Stimulated activated CD4-positive, alpha-beta T cell treated with anti-CD3 and anti-CD28 coated beads, TNF-alpha, amount 100 ng/mL, for 24 hours (primary cell): ENCODE results near the gene SCUBE2.
"Not testable (repeated sequence)": the region's sequence is repeated elsewhere in the genome, so short reads cannot be mapped to it uniquely, and the experiment has no call there.

Experiments
- DNase-seq, 3 experiments: peaks; one replicate each; pipeline ENCODE4 v3.0.0-alpha.2; 2020; ENCODE audit warnings: low read depth in 3 of 3

SCUBE2 gene

DNA sequence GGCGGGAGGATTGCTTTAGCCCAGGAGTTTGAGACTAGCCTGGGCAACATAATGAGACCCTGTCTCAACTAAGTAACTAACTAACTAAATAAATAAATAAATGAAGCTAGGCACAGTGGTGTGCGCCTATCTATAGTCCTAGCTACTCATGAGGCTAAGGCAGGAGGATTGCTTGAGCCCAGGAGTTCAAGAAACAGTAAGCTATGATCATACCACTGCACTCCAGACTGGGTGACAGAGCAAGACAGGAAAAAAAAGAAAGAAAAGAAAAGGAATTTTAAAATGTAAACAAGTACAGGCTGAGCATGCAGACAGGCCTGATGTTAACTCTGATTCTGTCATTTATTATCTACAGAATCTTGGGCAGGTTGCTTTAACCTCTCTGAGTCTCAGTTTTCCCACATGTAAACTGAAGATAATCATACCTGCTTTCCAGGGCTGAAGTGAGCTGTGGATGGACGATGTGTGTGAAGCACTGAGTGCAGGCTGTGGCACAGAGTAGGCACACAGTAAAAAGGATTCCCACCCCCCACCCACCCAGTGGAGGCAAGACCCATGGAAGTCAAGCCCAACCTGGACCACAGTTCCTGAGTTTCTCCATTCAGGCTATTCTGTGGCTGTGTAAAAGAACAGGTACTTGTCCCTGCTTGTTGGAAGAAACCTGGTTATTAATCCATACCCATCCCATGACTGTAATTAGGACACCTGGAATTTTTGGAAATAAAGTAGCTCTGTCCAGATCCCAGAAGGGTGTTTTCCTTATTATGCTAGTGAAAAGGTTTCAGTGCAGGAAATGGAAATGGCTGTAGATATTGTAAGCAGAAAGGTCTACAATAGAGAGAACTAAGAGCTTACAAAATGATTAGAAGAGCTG is 18.7 kb upstream of the SCUBE2 start:
- no peak for DNase-seq

DNA sequence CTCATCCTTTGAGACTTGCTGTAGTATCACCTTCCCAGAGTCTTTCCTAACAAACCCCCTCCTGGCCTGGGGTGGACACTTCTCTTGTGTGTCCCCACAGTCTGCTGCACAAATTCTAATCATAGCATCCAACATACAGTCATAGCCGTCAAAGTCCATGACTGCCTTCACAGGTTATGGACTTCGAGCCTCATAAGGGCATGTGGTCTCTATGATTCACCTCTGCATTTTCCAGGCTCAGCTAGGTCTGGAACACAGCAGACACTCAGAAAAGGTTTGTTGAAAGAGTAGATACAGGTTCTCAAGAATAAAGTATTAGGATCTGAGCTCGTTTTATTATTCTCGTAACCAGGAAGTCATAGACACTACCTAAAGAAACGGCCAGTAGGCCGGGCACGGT is 13.2 kb upstream of the SCUBE2 start:
- DNase-seq, result no peak

DNA sequence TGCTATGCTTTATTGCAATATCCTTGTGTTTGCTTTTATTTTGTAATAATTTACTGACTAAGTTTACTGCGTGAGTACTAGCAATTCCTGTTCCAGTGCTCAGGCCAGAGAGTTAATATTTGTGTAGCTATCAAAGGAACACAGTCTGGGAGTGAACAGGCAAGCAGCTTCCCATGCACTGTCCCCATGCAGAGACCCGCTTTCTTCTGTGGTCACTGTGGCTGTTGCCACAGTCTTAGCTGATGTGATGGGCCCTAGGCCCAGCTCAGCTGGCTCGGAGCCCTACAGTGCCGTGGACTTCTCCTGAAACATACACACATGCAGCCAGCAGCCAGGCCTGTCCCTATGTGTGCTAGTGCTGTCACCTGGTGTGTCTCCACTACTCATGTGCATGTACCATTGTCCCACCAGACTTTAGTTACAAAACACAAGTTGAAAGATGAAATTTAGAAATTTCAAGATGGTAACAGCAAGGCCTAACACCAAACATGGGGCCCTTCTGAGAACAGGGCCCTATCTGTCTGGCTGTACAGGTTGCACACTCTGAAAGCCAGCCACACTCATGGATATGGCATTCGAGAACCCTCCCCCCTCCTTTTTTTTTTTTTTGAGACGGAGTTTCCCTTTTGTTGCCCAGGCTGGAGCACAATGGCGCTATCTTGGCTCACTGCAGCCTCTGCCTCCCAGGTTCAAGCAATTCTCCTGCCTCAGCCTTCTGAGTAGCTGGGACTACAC is 12.3 kb upstream of the SCUBE2 start:
- DNase-seq, result no peak

DNA sequence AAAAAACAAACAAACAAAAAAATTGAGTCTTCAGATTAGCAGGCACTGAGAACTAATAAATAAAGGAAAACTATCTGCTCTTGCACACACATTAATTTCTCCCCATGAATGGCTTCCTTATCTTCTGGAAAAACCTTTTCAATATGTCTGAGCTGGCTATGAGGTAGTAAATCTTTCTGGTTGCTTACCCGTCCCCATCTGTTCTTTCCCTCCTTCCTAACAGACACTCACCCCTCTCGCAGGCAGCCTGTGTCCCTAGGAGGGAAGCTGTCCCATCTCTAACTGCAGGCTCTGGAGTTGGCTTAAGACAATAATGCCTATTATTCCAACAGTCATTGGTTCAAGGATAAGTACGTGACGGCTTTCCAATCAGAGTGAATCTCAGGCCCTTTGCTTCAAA is 8.2 kb upstream of the SCUBE2 start:
- DNase-seq, result no peak

DNA sequence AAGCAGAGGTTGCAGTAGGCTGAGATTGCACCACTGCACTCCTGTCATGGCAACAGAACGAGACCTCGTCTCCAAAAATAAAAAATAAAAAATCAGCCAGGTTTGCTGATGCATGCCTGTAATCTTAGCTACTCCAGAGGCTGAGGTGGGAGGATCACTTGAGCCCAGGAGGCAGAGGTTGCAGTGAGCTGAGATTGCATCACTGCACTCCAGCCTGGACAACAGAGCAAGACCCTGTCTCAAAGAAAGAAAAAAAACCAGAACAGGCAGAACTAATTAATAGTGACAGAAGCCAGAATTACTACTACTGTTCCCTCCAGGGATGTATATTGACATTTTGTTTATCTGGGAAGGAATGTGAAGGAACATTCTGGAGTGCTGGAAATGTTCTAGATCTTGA is 7.1 kb upstream of the SCUBE2 start:
- not testable (repeated sequence) for DNase-seq

DNA sequence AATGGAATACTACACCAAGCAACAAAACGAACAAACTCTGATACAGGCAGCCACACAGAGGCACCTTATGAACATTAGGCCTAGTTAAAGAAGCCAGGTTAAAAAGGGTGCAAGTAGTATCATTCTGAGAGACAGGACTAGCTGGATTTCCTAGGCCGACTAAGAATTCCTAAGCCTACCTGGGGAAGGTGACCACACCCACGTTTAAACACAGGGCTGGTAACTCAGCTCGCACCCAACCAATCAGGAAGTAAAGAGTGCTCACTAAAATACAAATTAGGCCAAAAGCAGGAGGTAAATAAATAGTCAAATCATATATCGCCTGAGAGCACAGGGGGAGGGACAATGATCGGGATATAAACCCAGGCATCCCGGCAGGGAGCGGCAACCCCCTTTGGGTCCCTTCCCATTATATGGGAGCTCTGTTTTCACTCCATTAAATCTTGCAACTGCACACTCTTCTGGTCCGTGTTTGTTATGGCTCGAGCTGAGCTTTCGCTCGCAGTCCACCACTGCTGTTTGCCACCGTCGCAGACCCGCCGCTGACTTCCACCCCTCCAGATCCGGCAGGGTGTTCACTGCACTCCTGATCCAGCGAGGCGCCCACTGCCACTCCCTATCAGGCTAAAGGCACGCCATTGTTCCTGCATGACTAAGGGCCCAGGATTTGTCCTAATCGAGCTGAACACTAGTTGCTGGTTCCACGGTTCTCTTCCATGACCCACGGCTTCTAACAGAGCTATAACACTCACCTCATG is 6.0 kb upstream of the SCUBE2 start:
- DNase-seq, result not testable (repeated sequence)

DNA sequence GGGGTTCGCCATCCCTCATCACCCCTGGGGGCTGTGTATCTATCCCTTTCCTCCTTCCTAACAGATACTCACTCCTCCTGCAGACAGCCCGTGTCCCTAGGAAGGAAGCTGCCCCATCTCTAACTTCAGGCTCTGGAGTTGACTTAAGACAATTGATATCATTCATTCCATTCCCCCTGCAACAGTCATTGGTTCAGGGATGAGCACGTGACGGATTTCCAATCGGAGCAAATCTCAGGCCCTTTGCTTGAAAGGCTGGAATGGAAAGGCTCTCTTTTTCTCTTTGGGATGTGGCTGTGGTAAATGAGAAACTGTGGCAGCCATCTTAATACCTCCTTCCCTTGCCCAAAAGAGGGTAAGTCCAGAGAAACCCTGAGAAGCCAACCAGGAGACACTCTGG is 5.0 kb upstream of the SCUBE2 start:
- no peak for DNase-seq

DNA sequence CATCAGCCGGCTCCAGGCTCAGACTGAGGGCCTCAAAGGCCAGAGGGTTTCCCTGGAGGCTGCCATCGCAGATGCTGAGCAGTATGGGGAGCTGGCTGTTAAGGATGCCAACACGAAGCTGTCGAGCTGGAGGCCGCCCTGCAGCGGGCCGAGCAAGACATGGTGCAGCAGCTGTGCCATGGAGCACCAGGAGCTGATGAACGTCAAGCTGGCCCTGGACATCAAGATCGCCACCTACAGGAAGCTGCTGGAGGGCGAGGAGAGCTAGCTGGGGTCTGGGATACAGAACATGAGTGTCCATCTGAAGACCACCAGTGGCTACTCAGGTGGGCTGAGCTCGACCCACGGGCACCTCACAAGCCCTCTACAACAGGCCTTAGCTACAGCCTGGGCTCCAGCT is 4.0 kb upstream of the SCUBE2 start:
- DNase-seq, result peak in 1 of 3 experiments; percentile 20

DNA sequence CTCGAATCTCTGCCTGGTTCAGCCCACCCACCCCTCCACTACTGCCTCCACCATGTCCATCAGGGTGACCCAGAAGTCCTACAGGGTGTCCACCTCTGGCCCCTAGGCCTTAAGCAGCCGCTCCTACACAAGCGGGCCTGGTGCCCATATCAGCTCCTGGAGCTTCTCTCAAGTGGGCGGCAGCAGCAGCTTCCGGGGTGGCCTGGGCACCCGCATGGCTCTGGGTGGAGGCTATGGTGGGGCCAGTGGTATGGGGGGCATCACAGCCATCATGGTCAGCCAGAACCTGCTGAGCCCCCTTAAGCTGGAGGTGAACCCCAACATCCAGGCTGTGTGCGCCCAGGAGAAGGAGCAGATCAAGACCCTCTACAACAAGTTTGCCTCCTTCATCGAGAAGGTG is 3.0 kb upstream of the SCUBE2 start:
- DNase-seq, result no peak

DNA sequence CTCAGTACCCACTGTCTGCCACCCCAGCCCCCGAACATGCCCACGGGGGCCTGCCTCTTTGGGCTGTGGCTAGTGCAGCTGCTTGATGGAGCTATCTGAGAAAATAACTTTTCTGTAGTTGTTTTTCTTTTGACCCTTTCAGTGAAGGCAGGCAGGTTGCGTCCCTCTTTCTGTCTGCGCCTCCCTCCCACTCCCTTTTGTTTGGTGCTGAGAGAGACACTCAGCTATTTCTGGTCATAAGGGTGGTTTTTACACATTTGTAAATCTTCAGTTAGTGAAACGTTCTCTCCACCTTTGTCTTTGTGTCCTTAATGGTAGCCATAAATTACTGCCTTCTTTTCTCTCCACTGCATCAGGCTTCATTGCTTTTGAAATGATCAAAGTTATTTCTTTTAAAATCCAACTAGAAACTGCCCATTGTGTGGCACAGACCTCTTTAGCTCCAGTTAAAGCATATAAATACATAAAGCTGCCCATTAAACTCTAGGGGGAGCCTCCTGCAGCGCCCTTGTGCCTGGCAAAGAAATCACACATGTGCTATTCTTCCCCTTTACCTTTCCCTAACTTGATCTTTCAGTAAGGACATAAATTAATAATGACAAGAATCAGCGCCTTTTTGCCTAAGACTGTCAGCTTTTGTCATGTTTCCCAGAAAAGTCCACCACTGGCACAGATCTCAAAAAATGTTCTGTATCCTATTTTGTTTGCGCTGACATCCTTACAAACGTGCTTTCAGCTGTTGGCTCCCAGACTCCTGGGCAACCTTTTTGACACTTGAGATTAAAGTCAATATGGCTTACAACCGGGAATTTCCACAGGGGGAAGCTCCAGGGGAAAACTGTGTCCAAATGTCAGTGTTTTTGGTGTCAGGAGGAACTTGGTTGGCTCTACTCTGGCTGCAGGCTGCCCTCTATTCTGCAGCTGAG is 1.7 kb upstream of the SCUBE2 start:
- no peak for DNase-seq

DNA sequence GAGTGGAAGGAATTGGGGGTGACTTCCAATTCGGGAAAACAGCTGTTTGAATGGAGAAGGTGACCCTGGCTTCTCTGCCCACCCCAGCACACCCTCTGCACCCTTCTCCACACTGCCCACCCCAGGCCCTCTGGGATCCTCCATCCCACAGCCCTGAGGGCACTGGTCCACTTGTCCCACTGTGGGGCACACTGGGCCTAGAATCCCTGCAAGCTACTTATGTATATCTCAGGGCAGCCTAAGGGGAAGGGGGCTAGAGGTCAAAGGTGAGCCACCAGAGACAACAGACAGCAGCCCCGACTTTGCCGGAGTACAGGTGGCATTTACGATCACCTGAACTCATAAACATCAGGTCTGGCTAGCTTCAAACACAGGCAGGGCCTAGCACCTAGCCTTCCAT is 673 bp upstream of the SCUBE2 start:
- no peak for DNase-seq

DNA sequence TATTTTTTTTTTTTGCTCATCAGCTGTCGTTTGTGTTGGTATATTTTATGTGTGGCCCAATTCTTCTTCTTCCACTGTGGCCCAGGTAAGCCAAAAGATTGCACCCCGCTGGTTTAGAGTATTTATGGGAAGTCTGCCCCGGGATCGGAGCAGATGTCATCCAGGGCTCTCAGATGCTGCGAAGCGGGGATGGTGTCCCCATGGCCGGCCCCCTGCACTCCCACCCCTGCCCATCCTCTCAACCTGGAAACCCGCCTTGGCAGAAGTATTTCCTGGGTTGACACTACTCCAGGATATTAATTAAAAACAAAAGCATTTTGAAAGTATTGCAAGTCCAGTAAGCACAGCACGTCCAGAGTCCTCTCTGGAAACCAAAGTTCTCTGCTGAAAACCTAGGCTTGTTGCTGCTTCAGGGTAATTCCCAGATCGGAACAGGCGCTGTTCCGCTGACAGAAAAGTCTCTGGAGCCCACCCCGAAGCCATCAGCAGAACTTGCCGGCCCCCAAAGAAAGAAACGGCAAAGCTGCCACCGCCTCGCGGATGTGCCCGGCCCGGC is 833 bp downstream of the SCUBE2 start:
- DNase-seq, result no peak

DNA sequence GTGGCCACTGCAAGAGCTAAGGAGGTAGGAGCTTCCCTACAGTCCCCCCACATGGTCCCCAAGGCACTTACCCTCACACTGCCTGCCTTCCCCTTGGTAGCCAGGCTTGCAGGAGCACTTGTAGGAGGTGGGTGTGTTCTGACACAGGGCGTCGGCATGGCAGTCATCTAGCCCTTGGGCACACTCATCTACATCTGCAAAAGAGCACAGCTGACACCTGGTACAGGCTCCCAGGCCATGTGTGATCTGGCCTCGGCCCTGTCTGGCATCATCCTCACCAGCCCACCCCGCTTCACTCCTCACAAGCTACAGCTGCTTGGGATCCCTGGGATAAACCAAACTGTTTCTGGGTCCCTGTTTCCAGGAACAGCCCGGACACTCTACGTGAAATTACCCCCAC is 1.8 kb downstream of the SCUBE2 start:
- DNase-seq, result no peak

DNA sequence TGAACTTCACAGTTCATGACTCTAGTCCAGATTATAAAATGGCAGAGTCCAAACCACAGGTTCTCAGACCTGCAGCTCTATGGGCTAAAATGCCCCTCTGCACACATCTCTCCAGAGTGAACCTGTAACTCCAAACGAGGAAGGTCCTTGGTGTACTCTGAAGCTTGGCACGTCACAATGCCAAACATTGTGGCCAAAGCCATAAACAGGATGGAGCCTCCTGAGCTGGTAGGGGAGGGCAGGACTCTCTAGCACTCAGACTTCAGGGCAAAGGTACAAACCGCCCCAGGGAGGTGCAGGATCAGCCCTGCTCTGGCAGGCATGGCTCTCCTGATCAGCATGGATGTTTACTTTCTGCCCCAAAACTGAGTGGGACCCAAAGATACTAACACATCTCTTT is 2.3 kb downstream of the SCUBE2 start:
- DNase-seq, result no peak

DNA sequence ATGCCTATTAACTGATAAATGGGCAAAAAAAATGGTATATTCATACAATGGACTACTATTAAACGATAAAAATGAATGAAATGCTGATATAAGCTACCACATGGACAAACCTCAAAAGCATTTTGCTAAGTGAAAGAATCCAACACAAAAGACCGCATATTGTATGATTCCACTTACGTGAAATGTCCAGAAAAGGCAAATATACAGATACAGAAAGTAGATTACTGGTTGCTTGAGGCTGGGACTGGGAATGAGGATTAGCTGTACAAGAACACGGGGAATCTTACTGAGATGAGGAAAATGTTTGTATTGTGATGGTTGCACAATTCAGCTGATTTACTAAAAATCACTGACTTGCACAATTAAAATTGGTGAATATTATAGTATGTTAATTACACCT is 8.8 kb downstream of the SCUBE2 start:
- no peak for DNase-seq

DNA sequence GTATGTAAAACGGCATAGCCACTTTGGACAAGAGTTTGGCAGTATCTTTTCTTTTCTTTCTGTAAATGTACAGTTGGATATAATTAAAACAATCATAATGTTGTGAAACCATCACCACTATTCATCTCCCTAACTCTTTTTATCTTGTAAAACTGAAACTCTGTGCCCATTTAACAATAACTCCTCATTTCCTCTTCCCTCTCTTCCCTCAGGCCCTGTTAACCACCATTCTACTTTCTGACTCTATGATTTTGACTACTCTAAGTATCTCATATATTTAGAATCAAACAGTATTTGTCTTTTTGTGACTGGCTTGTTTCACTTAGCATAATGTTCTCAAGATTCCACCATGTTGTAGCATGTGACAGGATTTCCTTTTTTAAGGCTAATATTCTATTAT is 10.2 kb downstream of the SCUBE2 start:
- DNase-seq, result no peak

DNA sequence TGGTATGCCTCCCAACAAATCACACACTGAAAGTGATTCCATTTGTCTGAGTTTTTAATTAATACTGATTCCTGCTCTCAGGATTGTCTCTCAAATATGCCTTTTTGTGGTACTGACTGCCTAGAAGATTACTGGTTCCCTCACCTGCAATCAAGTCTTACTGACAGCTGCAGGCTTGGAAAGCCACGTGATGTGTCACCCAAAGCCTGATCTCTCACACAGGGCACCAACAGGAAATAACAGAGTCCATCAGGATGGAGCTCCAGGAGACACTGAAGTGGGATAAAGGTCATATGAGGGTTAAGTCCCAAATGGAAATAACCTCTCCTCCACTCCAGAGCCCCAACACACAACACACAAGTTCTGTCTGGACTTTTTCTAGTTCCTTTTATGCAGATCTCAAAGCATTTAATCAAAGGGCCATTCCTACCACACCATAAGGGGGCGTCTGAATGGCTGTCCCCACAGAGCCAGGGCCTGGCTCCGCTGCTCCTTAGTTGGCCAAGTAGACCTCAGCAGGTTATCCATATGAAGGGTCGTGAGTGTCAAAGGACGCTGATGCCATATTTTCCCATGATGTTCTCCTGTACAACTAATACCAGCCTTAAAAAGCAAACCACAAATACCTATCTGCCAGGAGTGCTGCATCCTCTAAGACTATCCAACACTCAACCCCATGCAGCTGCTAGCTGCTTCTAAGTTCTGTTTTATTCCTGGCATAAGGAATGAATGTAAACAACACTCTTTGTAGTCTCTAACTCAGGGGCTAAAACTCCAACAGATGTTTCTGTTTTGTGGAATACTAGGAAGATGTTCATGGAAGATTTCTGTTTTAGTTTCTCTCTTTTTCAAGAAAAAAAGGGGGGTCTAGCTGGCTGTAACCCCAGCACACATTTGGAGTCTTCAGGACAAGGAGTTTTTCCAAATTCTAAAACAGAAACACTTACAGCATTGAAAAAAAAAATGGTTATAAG is 13.0 kb downstream of the SCUBE2 start:
- DNase-seq, result no peak

DNA sequence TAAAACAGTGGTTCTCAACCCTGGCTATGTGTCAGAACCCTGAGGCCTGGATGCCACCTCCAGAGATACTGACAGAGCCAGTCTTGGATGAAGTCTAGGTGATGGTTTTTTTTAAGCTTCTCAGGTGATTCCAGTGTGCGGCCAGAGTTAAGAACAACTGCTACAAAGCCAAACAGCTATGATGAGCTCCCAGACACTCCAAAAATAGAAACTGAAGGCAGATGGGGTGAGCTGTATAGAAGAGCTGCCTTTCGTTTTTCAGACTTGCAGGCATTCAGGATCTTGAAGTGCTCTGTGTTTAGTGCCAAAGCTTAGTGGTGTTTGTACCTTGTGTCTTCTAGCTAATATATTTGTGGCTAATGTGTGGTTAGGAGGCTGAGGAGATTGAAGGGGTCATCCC is 14.2 kb downstream of the SCUBE2 start:
- no peak for DNase-seq

DNA sequence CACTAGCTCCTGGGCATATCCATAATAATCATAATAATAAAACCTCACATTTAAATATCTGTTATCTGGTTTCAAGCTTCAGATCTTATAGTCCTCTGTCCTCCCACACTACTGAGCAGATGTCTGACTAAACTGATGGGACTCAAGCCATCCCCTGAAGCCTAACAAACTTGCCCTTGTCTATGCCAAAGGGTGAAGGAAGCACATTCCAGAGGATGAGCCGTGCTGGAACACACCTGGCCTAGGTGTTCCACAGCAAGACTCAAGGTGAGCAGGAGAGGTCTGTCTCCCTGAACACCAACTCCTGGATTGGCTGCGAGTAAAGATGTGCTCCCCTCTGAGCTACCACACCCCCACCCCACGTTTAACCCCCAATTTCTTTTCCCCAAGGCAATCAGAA is 14.7 kb downstream of the SCUBE2 start:
- DNase-seq, result no peak

DNA sequence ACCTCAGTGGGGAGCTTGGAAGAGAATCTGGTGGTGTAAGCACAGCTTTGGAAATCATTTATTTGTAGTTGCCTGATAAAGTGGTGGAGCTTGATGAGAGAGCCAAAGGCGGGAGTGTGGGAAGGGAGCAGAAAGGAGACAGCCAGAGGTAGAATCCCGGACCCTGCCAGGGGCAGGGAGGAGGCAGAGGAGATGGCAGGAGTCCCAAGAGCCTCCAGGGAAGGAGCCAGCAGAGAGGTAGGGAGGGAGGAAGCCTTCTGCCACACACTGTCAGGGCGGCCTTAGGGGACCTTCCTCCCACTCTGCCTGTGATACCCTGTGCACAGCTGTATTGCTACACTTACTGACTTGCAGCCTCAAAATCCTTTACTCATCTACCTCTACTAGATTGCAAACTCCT is 15.4 kb downstream of the SCUBE2 start:
- no peak for DNase-seq
